Effector memory CD4-positive, alpha-beta T cell (primary cell): ENCODE results near the gene TLX2.
A peak's percentile ranks its signal among the peaks of the same experiment; 100 is the strongest.
"Not testable (repeated sequence)": the region's sequence is repeated elsewhere in the genome, so short reads cannot be mapped to it uniquely, and the experiment has no call there.

Experiments used
- DNase-seq, 3 donors: peaks; one replicate each; pipeline ENCODE4 v3.0.0-alpha.2; 2020
- H3K27ac ChIP-seq: 2 replicates; pipeline ENCODE4 v1.7.0; 2013; ENCODE audit warnings: mild to moderate bottlenecking, low read length, moderate library complexity; ENCODE audit not compliant: insufficient read depth, poor library complexity, severe bottlenecking
- H3K27me3 ChIP-seq: replicated peaks from 2 replicates; pipeline ENCODE4 v1.7.0; 2013; ENCODE audit warnings: mild to moderate bottlenecking, low read length; ENCODE audit not compliant: insufficient read depth, control insufficient read depth, poor library complexity, severe bottlenecking
- H3K36me3 ChIP-seq: 2 replicates; pipeline ENCODE4 v1.7.0; 2013; ENCODE audit warnings: mild to moderate bottlenecking, low read length, moderate library complexity; ENCODE audit not compliant: control insufficient read depth, insufficient read depth
- H3K4me1 ChIP-seq: 2 replicates; pipeline ENCODE4 v1.7.0; 2013; ENCODE audit warnings: low read length, mild to moderate bottlenecking; ENCODE audit not compliant: control insufficient read depth, insufficient read depth, poor library complexity, severe bottlenecking
- H3K4me3 ChIP-seq: 2 replicates; pipeline ENCODE4 v1.7.0; 2013; ENCODE audit warnings: low read length, low read depth, mild to moderate bottlenecking; ENCODE audit not compliant: insufficient read depth, poor library complexity, severe bottlenecking
- H3K9me3 ChIP-seq: 2 replicates; pipeline ENCODE4 v1.7.0; 2013; ENCODE audit warnings: mild to moderate bottlenecking, low read length, moderate library complexity; ENCODE audit not compliant: control insufficient read depth
- total RNA-seq, 3 donors: gene quantifications; one replicate each; lab custom pipeline; 2026; lab: John Stamatoyannopoulos, UW

The TLX2 gene
- total RNA-seq, result 0.19 to 0.52 (median 0.26) reads per million in 3 donors

GRCh38 chr2:74514368-74515270 is at the start of gene TLX2:
TSS of gene TLX2 (plus strand) at chr2:74514450. CDS start at chr2:74514807, 357 bp downstream.
- no peak within 1 kb of the TSS for H3K27ac ChIP-seq
- no peak for DNase-seq
- H3K4me1 ChIP-seq, result peaks cover 36% of the 10 kb centered on the region
- H3K36me3 ChIP-seq, result no peaks in the 10 kb centered on the region
- no peaks in the 10 kb centered on the region for H3K9me3 ChIP-seq
- H3K27me3 ChIP-seq, result peaks cover 55% of the 10 kb centered on the region
- H3K4me3 ChIP-seq, result peak within 1 kb of the TSS; percentile 58

DNA sequence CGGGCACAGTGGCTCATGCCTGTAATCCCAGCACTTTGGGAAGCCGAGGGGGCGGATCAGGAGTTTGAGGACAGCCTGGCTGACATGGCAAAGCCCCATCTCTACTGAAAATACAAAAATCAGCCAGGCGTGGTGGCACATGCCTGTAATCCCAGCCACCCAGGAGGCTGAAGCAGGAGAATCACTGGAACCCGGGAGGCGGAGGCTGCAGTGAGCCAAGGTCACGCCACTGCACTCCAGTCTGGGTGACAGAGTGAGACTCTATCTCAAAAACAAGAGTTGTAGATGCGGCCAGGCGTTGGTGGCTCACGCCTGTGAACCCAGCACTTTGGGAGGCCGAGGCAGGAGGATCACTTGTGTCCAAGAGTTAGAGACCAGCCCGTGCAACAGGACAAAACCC is 43.5 kb upstream of the TLX2 start:
- not testable (repeated sequence) for DNase-seq, H3K4me3 ChIP-seq, H3K36me3 ChIP-seq, H3K27me3 ChIP-seq, H3K9me3 ChIP-seq
- peaks cover 16% of the 10 kb centered on the region for H3K4me1 ChIP-seq
- H3K27ac ChIP-seq, result peak overlapping the region; percentile 22

GRCh38 chr2:74471332-74472065 is 42.8 kb upstream of the TLX2 start:
- Histone ChIP-seq H3K27me3 (no peaks in the 10 kb centered on the region), H3K27ac (peak overlapping the region; percentile 81), H3K9me3 (no peaks in the 10 kb centered on the region), H3K36me3 (peaks cover 8% of the 10 kb centered on the region), H3K4me3 (peak overlapping the region; percentile 58), H3K4me1 (peaks cover 16% of the 10 kb centered on the region)
- DNase-seq, result no peak

- Histone ChIP-seq H3K4me3 (peak within 1 kb of the TSS; percentile 58), H3K27me3 (no peaks in the 10 kb centered on the region), H3K27ac (peak within 1 kb of the TSS; percentile 81), H3K4me1 (peaks cover 16% of the 10 kb centered on the region), H3K9me3 (no peaks in the 10 kb centered on the region), H3K36me3 (peaks cover 8% of the 10 kb centered on the region)
- DNase-seq, result peak; percentile 91 to 96 (median 92)
Observed at GRCh38 chr2:74472086-74472944, 41.9 kb upstream of the TLX2 start, which contains the start of gene MRPL53. TSS of gene MRPL53 (minus strand) at chr2:74472680. CDS start at chr2:74472660, 20 bp downstream.

DNA sequence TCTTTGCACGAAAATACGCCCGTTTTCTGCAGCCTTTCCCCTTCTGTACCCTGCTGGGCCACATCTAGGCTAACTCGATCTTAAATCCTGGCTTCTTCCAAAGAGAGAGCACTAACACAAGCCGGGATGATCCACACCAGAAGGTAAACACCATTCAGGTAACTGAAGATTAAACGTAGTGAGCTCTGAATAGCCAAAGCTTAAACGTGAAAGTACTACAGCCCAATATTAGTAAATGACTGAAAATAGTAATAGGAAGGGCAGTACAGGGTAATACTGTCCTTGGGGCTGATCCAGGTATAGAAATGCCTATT is 41.3 kb upstream of the TLX2 start:
- H3K27me3 ChIP-seq, result no peaks in the 10 kb centered on the region
- peak overlapping the region; percentile 58 for H3K4me3 ChIP-seq
- peak overlapping the region; percentile 81 for H3K27ac ChIP-seq
- H3K9me3 ChIP-seq, result no peaks in the 10 kb centered on the region
- H3K4me1 ChIP-seq, result peaks cover 16% of the 10 kb centered on the region
- no peak for DNase-seq
- peaks cover 8% of the 10 kb centered on the region for H3K36me3 ChIP-seq

GRCh38 chr2:74474481-74474880 is 39.8 kb upstream of the TLX2 start:
- no peak overlapping the region for H3K4me3 ChIP-seq
- no peaks in the 10 kb centered on the region for H3K9me3 ChIP-seq
- no peak for DNase-seq
- no peak overlapping the region for H3K27ac ChIP-seq
- no peaks in the 10 kb centered on the region for H3K27me3 ChIP-seq
- H3K36me3 ChIP-seq, result peaks cover 8% of the 10 kb centered on the region
- H3K4me1 ChIP-seq, result peaks cover 16% of the 10 kb centered on the region

DNA sequence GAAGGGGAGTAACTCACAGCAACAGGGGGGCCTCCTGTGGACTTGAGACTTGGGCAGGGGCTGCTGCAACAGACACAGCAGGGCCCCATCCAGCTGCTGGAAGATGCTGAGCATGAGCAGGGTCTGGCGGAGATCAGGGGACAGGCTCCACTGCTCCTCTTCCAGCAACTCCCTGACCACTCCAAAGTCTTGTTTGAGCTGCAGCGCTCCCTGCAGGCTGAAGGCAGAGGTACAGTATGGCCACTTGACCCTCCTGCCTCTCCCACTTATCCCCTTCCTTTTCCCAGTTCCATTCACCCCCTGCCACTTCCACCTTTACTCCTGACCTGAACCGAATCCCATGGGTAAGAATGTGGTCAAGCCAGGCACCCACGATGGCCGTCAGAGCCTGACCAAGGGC is 39.4 kb upstream of the TLX2 start:
- peaks cover 8% of the 10 kb centered on the region for H3K36me3 ChIP-seq
- DNase-seq, result no peak
- peaks cover 16% of the 10 kb centered on the region for H3K4me1 ChIP-seq
- no peak overlapping the region for H3K4me3 ChIP-seq
- H3K27ac ChIP-seq, result no peak overlapping the region
- H3K27me3 ChIP-seq, result no peaks in the 10 kb centered on the region
- H3K9me3 ChIP-seq, result no peaks in the 10 kb centered on the region

DNA sequence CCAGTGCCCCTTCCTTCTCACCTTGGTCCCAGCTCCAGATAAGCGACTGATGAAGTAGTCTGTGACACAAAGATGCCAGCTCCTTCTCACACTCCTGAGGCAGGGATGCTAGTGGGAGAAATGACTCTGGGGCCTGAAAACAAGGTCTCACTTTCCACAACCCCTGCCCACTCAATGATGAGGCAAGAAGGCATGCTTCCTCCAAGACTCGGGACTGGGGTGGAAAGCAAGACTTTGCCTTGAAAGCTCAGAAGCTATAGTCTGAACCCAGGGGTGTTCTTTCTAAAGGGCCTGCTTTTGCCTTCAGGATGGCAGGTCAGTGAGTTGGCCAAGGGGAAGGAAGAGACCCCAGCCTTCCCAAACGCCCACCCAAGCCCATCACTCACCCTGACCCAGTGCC is 32.8 kb upstream of the TLX2 start:
- Histone ChIP-seq H3K27me3 (no peaks in the 10 kb centered on the region), H3K9me3 (no peaks in the 10 kb centered on the region), H3K36me3 (peaks cover 8% of the 10 kb centered on the region), H3K4me1 (peaks cover 21% of the 10 kb centered on the region), H3K4me3 (peak overlapping the region; percentile 100), H3K27ac (peak overlapping the region; percentile 98)
- no peak for DNase-seq

DNA sequence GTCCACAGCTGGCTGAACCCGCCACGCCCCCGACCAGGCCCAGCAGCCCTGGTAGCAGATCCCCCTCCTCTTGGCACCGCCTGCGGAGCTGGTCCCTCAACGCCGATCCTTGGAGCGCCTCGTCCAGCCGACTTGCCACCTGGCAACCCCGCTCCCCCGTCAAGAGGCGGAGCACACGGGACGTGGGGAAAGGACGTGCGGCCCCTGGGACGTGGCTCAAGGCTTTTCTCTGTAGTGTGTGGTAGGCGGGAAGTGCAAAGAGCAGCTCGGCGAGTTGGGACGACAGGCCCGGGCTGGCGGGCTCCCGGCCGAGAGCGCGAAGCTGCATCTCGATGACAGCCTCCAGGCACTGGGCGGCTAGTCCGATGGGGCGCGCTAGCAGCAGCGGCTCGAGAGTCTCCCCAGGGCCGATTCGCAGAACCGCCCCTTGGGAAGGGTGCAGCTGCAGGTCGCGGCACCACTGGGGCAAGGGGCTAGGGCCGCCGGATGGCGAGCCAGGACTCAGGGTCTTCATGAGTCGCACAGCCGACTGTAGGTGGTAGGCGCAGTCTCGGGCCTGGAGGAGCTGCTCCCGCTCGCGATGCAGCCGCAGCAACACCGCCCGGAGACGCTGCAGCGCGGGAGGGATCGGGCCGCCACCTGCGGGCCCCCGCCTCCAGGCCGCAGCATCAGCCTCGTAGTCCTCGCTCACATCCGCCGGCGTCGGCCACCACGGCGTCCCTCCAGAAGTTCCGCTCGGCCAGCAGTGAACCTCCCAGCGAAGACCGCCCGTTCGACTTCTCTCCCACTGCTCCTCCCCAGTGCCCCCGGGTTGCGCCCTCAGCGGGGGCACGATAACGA is 32.1 kb upstream of the TLX2 start:
- Histone ChIP-seq H3K27ac (peak overlapping the region; percentile 98), H3K36me3 (peaks cover 8% of the 10 kb centered on the region)

More for the DNA sequence above, 32.1 kb upstream of the TLX2 start:
- Histone ChIP-seq H3K9me3 (no peaks in the 10 kb centered on the region), H3K27me3 (no peaks in the 10 kb centered on the region), H3K4me1 (peaks cover 21% of the 10 kb centered on the region), H3K4me3 (peak overlapping the region; percentile 100)
- peak in 2 of 3 donors; percentile 27 to 41 for DNase-seq
